ENCODE measurements around the gene SCRT2. TPM values are rescaled to one million over a fixed set of nuclear protein-coding genes. Genes with fewer than 3 reads are reported as not detected.

Gene SCRT2
- total and polyA plus RNA-seq, 2 of the 4 experiments (the other 2 are of a cell fraction): not detected

GRCh38 chr20:703006-703405 is 27.4 kb upstream of the SCRT2 start:
- ChIA-PET CTCF (interaction anchor here (0.7 to 1.0 kb wide), 2 partner anchors 16 to 36 kb away, joined by 3 read pairs; no protein-coding TSS in a partner anchor), POLR2A (ENCODE audit: unreplicated experiment) (no interaction called here)
- no TSS peak for BruUV-seq (replicated peaks)

More at GRCh38 chr20:703006-703405, 27.4 kb upstream of the SCRT2 start:
- 17% methylated on average over 1 of the region's 2 CpGs; no CpG with 5 or more reads in 1 of the 2 experiments for WGBS, 2 experiments (ENCODE audit: extremely low coverage in 2 of 2, insufficient read length in 1 of 2)
- Histone ChIP-seq H3K27ac (ENCODE audit: insufficient read depth, low read length) (no peak overlapping the region), H2AFZ (replicated peaks; ENCODE audit: low read length, poor library complexity) (no peak overlapping the region), H3K9me1 (ENCODE audit: insufficient read depth, low read length) (no peaks in the 10 kb centered on the region), H3K4me2 (ENCODE audit: low read depth, low read length) (no peak overlapping the region), H3K4ac (ENCODE audit: low read depth, low read length) (no peak overlapping the region), H2BK5ac (ENCODE audit: low read depth, low read length, poor library complexity, severe bottlenecking) (no peak overlapping the region), H2BK120ac (ENCODE audit: low read depth, low read length) (no peak overlapping the region), H3K18ac (ENCODE audit: low read depth, low read length) (no peak overlapping the region), H4K91ac (ENCODE audit: insufficient read depth, low read depth, low read length) (no peak overlapping the region), H2AK9ac (replicated peaks; ENCODE audit: low read depth, low read length, poor library complexity) (no peak overlapping the region), H3K79me1 (ENCODE audit: low read depth in 1 of 2, low read length in 2 of 2) (no peaks in the 10 kb centered on the region), H4K20me1 (ENCODE audit: insufficient read depth, low read length) (no peaks in the 10 kb centered on the region), H3K4me3 (ENCODE audit: insufficient read depth, low read depth, low read length) (no peak overlapping the region), H3K56ac (ENCODE audit: extremely low read depth, insufficient read depth, low read length) (no peak overlapping the region), H3K9me3 (ENCODE audit: control insufficient read depth, insufficient read depth, low read length) (no peaks in the 10 kb centered on the region), H3K14ac (replicated peaks; ENCODE audit: low read depth, low read length) (no peak overlapping the region), H3K9ac (ENCODE audit: low read depth, low read length) (no peak overlapping the region), H3K36me3 (ENCODE audit: control insufficient read depth, insufficient read depth, low read length) (no peaks in the 10 kb centered on the region), H2BK20ac (ENCODE audit: low read depth, low read length) (no peak overlapping the region), H2BK15ac (ENCODE audit: low read depth, low read length) (no peak overlapping the region), H4K8ac (ENCODE audit: low read depth in 2 of 2, low read length in 2 of 2) (no peak overlapping the region), H3K23ac (ENCODE audit: low read depth, low read length) (no peak overlapping the region), H2AK5ac (ENCODE audit: low read depth, low read length) (no peak overlapping the region), H3K4me1 (ENCODE audit: control insufficient read depth, insufficient read depth, low read length) (no peaks in the 10 kb centered on the region), H4K5ac (ENCODE audit: low read depth, low read length) (no peak overlapping the region), H3K27me3 (ENCODE audit: control insufficient read depth, insufficient read depth, low read length) (peaks cover 16% of the 10 kb centered on the region)
- intact Hi-C loops (cut with micrococcal nuclease) (no loop called here), dilution Hi-C loops (cut with HindIII; ENCODE audit: low sequenced_read_pairs, unreplicated experiment) (no loop called here), in situ Hi-C loops (cut with MboI; ENCODE audit: low sequenced_read_pairs) (no loop called here)
- no peak for DNase-seq
- ATAC-seq (ENCODE audit: low read depth): no peak
- TF ChIP-seq ELK1 (IDR thresholded peaks at IDR 0.05; ENCODE audit: borderline replicate concordance, low read depth, low read length) (no peak), RAD21 (IDR thresholded peaks at IDR 0.05; ENCODE audit: low read length) (no peak), RFX5 (IDR thresholded peaks at IDR 0.05; ENCODE audit: low read depth, low read length) (no peak), CTCF (conservative IDR thresholded peaks at IDR 0.05; ENCODE audit: low read depth, low read length) (no peak), CEBPB (IDR thresholded peaks at IDR 0.05; ENCODE audit: low read depth, low read length) (no peak), SMC3 (IDR thresholded peaks at IDR 0.05; ENCODE audit: low read depth, low read length) (no peak), MAZ (IDR thresholded peaks at IDR 0.05; ENCODE audit: borderline replicate concordance, low read depth, low read length) (no peak), RCOR1 (IDR thresholded peaks at IDR 0.05; ENCODE audit: insufficient replicate concordance, low read length) (no peak)
